Fibroblast of lung (primary cell): ENCODE results near the gene ILF2. TPM values are rescaled to one million over a fixed set of nuclear protein-coding genes. Genes with fewer than 3 reads are reported as not detected.

Experiments
- DNase-seq, 2 donors: peaks; one replicate each; pipeline versions ENCODE4 v3.0.0 to v3.0.0-alpha.2; 2010; ENCODE audit warnings: low read depth in 2 of 2
- H2AFZ ChIP-seq: 2 replicates; pipeline ENCODE4 v1.5.1; 2012; ENCODE audit warnings: low read length, control low read depth, inconsistent platforms
- H3K27ac ChIP-seq: 2 replicates; pipeline ENCODE4 v1.5.1; 2011; ENCODE audit warnings: low read length, control low read depth; ENCODE audit not compliant: insufficient read depth
- H3K27me3 ChIP-seq: 2 replicates; pipeline ENCODE4 v1.5.1; 2011; ENCODE audit warnings: mild to moderate bottlenecking, low read length; ENCODE audit not compliant: control insufficient read depth, insufficient read depth
- H3K36me3 ChIP-seq: 2 replicates; pipeline ENCODE4 v1.5.1; 2011; ENCODE audit warnings: low read length; ENCODE audit not compliant: control insufficient read depth, insufficient read depth
- H3K4me1 ChIP-seq: 2 replicates; pipeline ENCODE4 v1.5.1; 2011; ENCODE audit warnings: low read length; ENCODE audit not compliant: control insufficient read depth, insufficient read depth; ENCODE audit errors: extremely low read depth
- H3K4me2 ChIP-seq: 2 replicates; pipeline ENCODE4 v1.5.1; 2011; ENCODE audit warnings: low read length, control low read depth; ENCODE audit not compliant: insufficient read depth; ENCODE audit errors: extremely low read depth
- H3K4me3 ChIP-seq, 4 experiments: fragments of 200-600 bp in 1 of 4; sonication (generic) in 1 of 4; replicated peaks in 1 of 4; 2 replicates each; pipeline ENCODE4 v1.5.1; 2011 to 2016; ENCODE audit warnings: low read length in 4 of 4, low read depth in 3 of 4, mild to moderate bottlenecking in 3 of 4, control low read depth in 2 of 4, inconsistent platforms in 1 of 4, mixed read lengths in 1 of 4; ENCODE audit not compliant: insufficient read depth in 1 of 4; ENCODE audit errors: control extremely low read depth in 1 of 4
- H3K79me2 ChIP-seq: 2 replicates; pipeline ENCODE4 v1.5.1; 2012; ENCODE audit warnings: mild to moderate bottlenecking, low read length, inconsistent platforms; ENCODE audit not compliant: control insufficient read depth, insufficient read depth
- H3K9ac ChIP-seq: 2 replicates; pipeline ENCODE4 v1.5.1; 2011; ENCODE audit warnings: mild to moderate bottlenecking, low read length, control low read depth; ENCODE audit not compliant: insufficient read depth
- H3K9me3 ChIP-seq: 2 replicates; pipeline ENCODE4 v1.5.1; 2012; ENCODE audit warnings: low read depth, low read length; ENCODE audit not compliant: control insufficient read depth, insufficient read depth
- H4K20me1 ChIP-seq: 2 replicates; pipeline ENCODE4 v1.5.1; 2011; ENCODE audit warnings: low read length; ENCODE audit not compliant: control insufficient read depth, insufficient read depth; ENCODE audit errors: extremely low read depth
- CTCF ChIP-seq, 2 donors: IDR thresholded peaks in 1 of 2; conservative IDR thresholded peaks in 1 of 2; 1 replicate in 1 of 2; 2 replicates in 1 of 2; pipeline ENCODE4 v1.5.1; 2011 to 2012; ENCODE audit warnings: low read length in 2 of 2, control low read depth in 1 of 2, inconsistent platforms in 1 of 2, low read depth in 1 of 2, mild to moderate bottlenecking in 1 of 2
- EZH2 ChIP-seq: IDR thresholded peaks from 2 replicates; pipeline ENCODE4 v1.5.1; 2012; ENCODE audit warnings: low read length, control low read depth, mild to moderate bottlenecking; ENCODE audit errors: missing control alignments
- polyA plus RNA-seq, 2 donors: library from polyadenylated mRNA; depleted of rRNA in 1 of 2; stranded (reverse) in 1 of 2; unstranded in 1 of 2; fragments of >200 nt; gene quantifications; 2 replicates each; pipeline ENCODE4 v1.2.1, GENCODE V29; 2011 to 2012; ENCODE audit warnings: missing spikeins in 1 of 2
- total RNA-seq: library from RNA; depleted of rRNA; stranded (reverse); fragments of >200 nt; gene quantifications from 2 replicates; pipeline ENCODE4 v1.2.1, GENCODE V29; 2014

Gene ILF2
- total and polyA plus RNA-seq, 2 donors (not counting 1 experiment from before 2014, with no cell fraction given) = 135 to 235 TPM

GRCh38 chr1:153648000-153648643 lies 22.7 kb downstream of the ILF2 start:
- Histone ChIP-seq H3K9me3 (no peaks in the 10 kb centered on the region), H3K27ac (no peak overlapping the region), H3K4me1 (peaks cover 3% of the 10 kb centered on the region), H3K9ac (no peak overlapping the region), H3K36me3 (peaks cover 5% of the 10 kb centered on the region), H3K4me2 (no peak overlapping the region), H3K79me2 (no peaks in the 10 kb centered on the region), H2AFZ (no peak overlapping the region), H3K4me3 (no peak overlapping the region), H4K20me1 (no peaks in the 10 kb centered on the region), H3K27me3 (no peaks in the 10 kb centered on the region)
- TF ChIP-seq EZH2 = no peak
- TF ChIP-seq CTCF (conservative IDR thresholded peaks at IDR 0.05 in 1 of 2, IDR thresholded peaks at IDR 0.05 in 1 of 2; ENCODE audit: low read depth in 1 of 2, low read length in 2 of 2) = no peak
- no peak for DNase-seq

- no peak overlapping the region for H2AFZ ChIP-seq
- peaks cover 5% of the 10 kb centered on the region for H3K36me3 ChIP-seq
- no peak overlapping the region for H3K9ac ChIP-seq
- no peaks in the 10 kb centered on the region for H3K9me3 ChIP-seq
- H3K27ac ChIP-seq = no peak overlapping the region
- no peaks in the 10 kb centered on the region for H3K27me3 ChIP-seq
- TF ChIP-seq EZH2 (no peak), CTCF (conservative IDR thresholded peaks at IDR 0.05 in 1 of 2, IDR thresholded peaks at IDR 0.05 in 1 of 2; ENCODE audit: low read depth in 1 of 2, low read length in 2 of 2) (no peak)
- H4K20me1 ChIP-seq = no peaks in the 10 kb centered on the region
- no peaks in the 10 kb centered on the region for H3K4me1 ChIP-seq
- H3K4me3 ChIP-seq = no peak overlapping the region
- H3K79me2 ChIP-seq = no peaks in the 10 kb centered on the region
- DNase-seq = no peak
- H3K4me2 ChIP-seq = no peak overlapping the region
These were observed 23.5 kb downstream of the ILF2 start for GRCh38 chr1:153647346-153647714.

- no peak overlapping the region for H2AFZ ChIP-seq
- H4K20me1 ChIP-seq = no peaks in the 10 kb centered on the region
- H3K4me3 ChIP-seq = no peak overlapping the region
- no peak for DNase-seq
- H3K27me3 ChIP-seq = no peaks in the 10 kb centered on the region
- no peak overlapping the region for H3K27ac ChIP-seq
- TF ChIP-seq EZH2 (no peak), CTCF (conservative IDR thresholded peaks at IDR 0.05 in 1 of 2, IDR thresholded peaks at IDR 0.05 in 1 of 2; ENCODE audit: low read depth in 1 of 2, low read length in 2 of 2) (no peak)
- H3K9ac ChIP-seq = no peak overlapping the region
- no peak overlapping the region for H3K4me2 ChIP-seq
- no peaks in the 10 kb centered on the region for H3K79me2 ChIP-seq
- H3K36me3 ChIP-seq = peaks cover 8% of the 10 kb centered on the region
- no peaks in the 10 kb centered on the region for H3K4me1 ChIP-seq
- H3K9me3 ChIP-seq = no peaks in the 10 kb centered on the region
These were observed 24.0 kb downstream of the ILF2 start for GRCh38 chr1:153646672-153647345.
